Measurements from ENCODE around the gene SSX2IP. TPM values are rescaled to one million over a fixed set of nuclear protein-coding genes. Genes with fewer than 3 reads are reported as not detected.

Gene SSX2IP
- total RNA-seq (1 to 10 TPM; 5.5 to 6.0 TPM), total RNA-seq (8.7 to 38.5 (median 21.4) reads per million in 172 experiments)
- 7.6 TPM for polyA plus RNA-seq (2013, experiment 1 of 2)
- polyA plus RNA-seq (2013, experiment 2 of 2) = 7.3 TPM

DNA sequence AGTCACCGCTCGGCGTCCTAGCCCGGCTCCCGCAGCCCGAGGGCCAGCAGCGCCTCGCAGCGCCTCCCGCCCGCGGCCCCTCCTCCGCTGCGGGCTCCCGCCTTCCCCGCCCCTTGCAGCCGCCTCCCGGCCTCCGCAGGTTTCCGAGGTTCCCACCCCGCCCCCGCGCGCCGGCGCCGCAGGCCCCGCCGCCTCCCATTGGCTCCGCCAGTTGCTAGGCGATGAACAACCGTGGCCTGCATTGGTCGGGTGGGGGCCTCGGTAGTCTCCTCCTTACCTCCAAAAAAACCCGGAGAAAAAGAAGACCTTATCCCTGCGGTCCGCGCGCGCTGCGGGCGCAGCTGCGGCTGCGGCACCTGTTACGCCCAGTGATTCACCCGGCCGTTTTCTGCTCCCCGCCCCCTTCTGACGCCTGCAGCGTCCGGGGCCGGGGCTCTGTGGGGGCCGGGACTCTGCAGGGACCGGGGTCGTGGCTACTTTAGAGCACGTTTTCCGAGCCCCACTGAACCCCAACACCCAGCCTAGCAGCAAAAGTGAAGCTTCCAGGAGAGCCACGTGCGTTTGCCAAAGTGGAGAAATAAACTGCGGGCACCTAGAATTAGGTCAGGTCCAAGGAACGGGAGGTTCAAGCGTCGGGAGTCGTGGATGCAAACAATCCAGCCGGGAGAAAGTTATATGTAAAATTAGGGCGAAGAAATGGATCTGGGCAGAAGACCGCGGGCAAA lies at the start of gene SSX2IP:
Gene SSX2IP (minus strand): TSS at position 65 of the 725 bp plus-strand sequence. CDS start 19,242 bp downstream, outside the sequence.
- DNase-seq (peak; percentile 99 to 100 (median 100)), ATAC-seq (ENCODE audit: poor library complexity) (peak; percentile 82)
- Mint-ChIP-seq H3K4me1 (ENCODE audit: low read depth) (peaks cover 77% of the 10 kb centered on the region), H3K9me3 (peaks cover 3% of the 10 kb centered on the region), H3K4me3 (peak within 1 kb of the TSS; percentile 91), H3K36me3 (ENCODE audit: low read depth) (peaks cover 14% of the 10 kb centered on the region), H3K27ac (peak within 1 kb of the TSS; percentile 88), H3K27me3 (no peaks in the 10 kb centered on the region)
- Histone ChIP-seq H3K27me3 (ENCODE audit: control insufficient read depth in 1 of 2, insufficient read depth in 2 of 2, low read length in 2 of 2) (no peaks in the 10 kb centered on the region), H3K9me3 (ENCODE audit: control insufficient read depth in 1 of 2, insufficient read depth in 1 of 2, low read length in 2 of 2) (no peaks in the 10 kb centered on the region), H3K27ac (ENCODE audit: low read depth in 1 of 2, low read length in 2 of 2) (peak within 1 kb of the TSS; percentile 76 to 83), H3K4me3 (ENCODE audit: low read length) (peak within 1 kb of the TSS; percentile 84), H3K36me3 (ENCODE audit: insufficient read depth, low read length) (no peaks in the 10 kb centered on the region), H3K4me1 (ENCODE audit: insufficient read depth, low read length) (peaks cover 29% of the 10 kb centered on the region)
- CTCF ChIA-PET = interaction anchor here (2.4 kb wide), 1 partner anchor 248 kb away, joined by 7 read pairs; no protein-coding TSS in a partner anchor
- no peak for TF ChIP-seq CTCF (IDR thresholded peaks at IDR 0.05)
- intact Hi-C loops (cut with DNase I, micrococcal nuclease) = loop anchor here (2.0 to 10.0 kb wide), 7 partner anchors 186 to 1017 kb away; partner anchors contain the start of genes BCL10 (in 1 of the 2), GNG5 (in 1 of the 2), PRKACB (in 1 of the 2) and RPF1 (in 1 of the 2)
- POLR2A ChIA-PET = interaction anchor here (0.6 to 2.6 kb wide), 3 partner anchors 13 to 546 kb away, joined by 3 to 11 read pairs (median 7); partner anchors contain the start of genes CTBS and PRKACB

DNA sequence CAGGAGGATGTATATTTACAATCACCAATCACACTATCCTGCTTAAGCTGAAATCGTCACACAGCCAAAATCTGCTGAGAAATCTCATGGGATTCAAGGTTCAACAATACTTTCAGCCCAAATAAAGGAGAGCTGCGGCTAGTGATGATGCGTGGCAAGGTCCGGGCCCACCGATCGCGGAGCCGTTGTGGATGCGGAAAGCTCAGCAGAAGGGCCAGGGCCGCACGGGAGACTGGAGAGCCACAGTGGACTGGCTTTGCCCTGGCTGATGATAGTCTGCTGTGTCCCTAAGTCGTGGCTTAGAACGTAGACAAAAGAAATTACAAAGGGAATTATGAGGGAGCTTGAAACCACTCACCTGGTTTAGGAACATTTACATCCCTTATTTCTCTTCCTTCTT lies 48.0 kb upstream of the SSX2IP start:
- Histone ChIP-seq H3K36me3 (ENCODE audit: insufficient read depth, low read length) (no peaks in the 10 kb centered on the region), H3K27me3 (ENCODE audit: control insufficient read depth in 1 of 2, insufficient read depth in 2 of 2, low read length in 2 of 2) (peaks cover 3 to 10% of the 10 kb centered on the region in 2 experiments), H3K4me1 (ENCODE audit: insufficient read depth, low read length) (no peaks in the 10 kb centered on the region), H3K9me3 (ENCODE audit: control insufficient read depth in 1 of 2, insufficient read depth in 1 of 2, low read length in 2 of 2) (no peaks in the 10 kb centered on the region), H3K27ac (ENCODE audit: low read depth in 1 of 2, low read length in 2 of 2) (no peak overlapping the region), H3K4me3 (ENCODE audit: low read length) (no peak overlapping the region)
- H3K4me1 Mint-ChIP-seq (ENCODE audit: low read depth) = no peaks in the 10 kb centered on the region
- no peaks in the 10 kb centered on the region for H3K36me3 Mint-ChIP-seq (ENCODE audit: low read depth)
- DNase-seq = no peak
- no peak for TF ChIP-seq CTCF (IDR thresholded peaks at IDR 0.05)
- no peak overlapping the region for H3K27ac Mint-ChIP-seq
- CTCF ChIA-PET = no interaction called here
- ATAC-seq (ENCODE audit: poor library complexity) = no peak
- H3K27me3 Mint-ChIP-seq = peaks cover 15% of the 10 kb centered on the region
- intact Hi-C loops (cut with DNase I, micrococcal nuclease) = no loop called here
- no peak overlapping the region for H3K4me3 Mint-ChIP-seq
- POLR2A ChIA-PET = no interaction called here
- H3K9me3 Mint-ChIP-seq = no peaks in the 10 kb centered on the region

DNA sequence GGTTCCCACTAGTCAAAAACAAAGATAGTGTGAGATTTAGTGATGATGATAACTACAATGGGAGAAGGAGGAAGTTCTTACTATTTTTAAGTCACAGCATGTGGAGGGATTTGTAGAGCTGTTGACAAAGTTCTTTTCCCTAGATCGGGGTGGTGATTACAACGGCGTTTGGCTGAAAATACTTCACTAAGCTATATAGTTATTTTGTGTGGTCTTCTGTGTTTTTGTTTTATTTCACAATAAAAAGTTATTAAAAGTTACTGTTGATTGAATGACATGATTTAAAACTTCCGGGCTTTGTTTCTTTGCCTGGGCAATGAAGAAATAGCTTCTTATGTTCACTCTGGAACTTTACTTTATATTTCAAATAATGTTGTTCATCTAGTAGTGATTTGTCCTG lies 47.3 kb upstream of the SSX2IP start:
- H3K4me3 Mint-ChIP-seq = no peak overlapping the region
- Histone ChIP-seq H3K36me3 (ENCODE audit: insufficient read depth, low read length) (no peaks in the 10 kb centered on the region), H3K9me3 (ENCODE audit: control insufficient read depth in 1 of 2, insufficient read depth in 1 of 2, low read length in 2 of 2) (no peaks in the 10 kb centered on the region), H3K4me1 (ENCODE audit: insufficient read depth, low read length) (no peaks in the 10 kb centered on the region), H3K27me3 (ENCODE audit: control insufficient read depth in 1 of 2, insufficient read depth in 2 of 2, low read length in 2 of 2) (peaks cover 3 to 10% of the 10 kb centered on the region in 2 experiments), H3K4me3 (ENCODE audit: low read length) (no peak overlapping the region), H3K27ac (ENCODE audit: low read depth in 1 of 2, low read length in 2 of 2) (no peak overlapping the region)
- H3K4me1 Mint-ChIP-seq (ENCODE audit: low read depth) = no peaks in the 10 kb centered on the region
- ChIA-PET POLR2A (no interaction called here), CTCF (no interaction called here)
- TF ChIP-seq CTCF (IDR thresholded peaks at IDR 0.05) = no peak
- DNase-seq (no peak), ATAC-seq (ENCODE audit: poor library complexity) (no peak)
- H3K36me3 Mint-ChIP-seq (ENCODE audit: low read depth) = no peaks in the 10 kb centered on the region
- peaks cover 16% of the 10 kb centered on the region for H3K27me3 Mint-ChIP-seq
- H3K27ac Mint-ChIP-seq = no peak overlapping the region
- intact Hi-C loops (cut with DNase I, micrococcal nuclease) = no loop called here
- H3K9me3 Mint-ChIP-seq = no peaks in the 10 kb centered on the region
